HG02970 (cell line): ENCODE results near the gene RBM19.
"Not testable (repeated sequence)": the region's sequence is repeated elsewhere in the genome, so short reads cannot be mapped to it uniquely, and the experiment has no call there.

Experiments used
- ATAC-seq: cut with Tn5 transposase; IDR thresholded peaks from one replicate; pipeline ENCODE4 v1.9.1; 2021; ENCODE audit warnings: mild to moderate bottlenecking, moderate library complexity, moderate number of reproducible peaks; ENCODE audit not compliant: unreplicated experiment, low FRiP score

RBM19 gene

GRCh38 chr12:113906411-113907200 is 59.5 kb downstream of the RBM19 start:
- no peak for ATAC-seq

- no peak for ATAC-seq
Measured at GRCh38 chr12:113905829-113906228, 60.3 kb downstream of the RBM19 start.

GRCh38 chr12:113903381-113903863 is 62.7 kb downstream of the RBM19 start:
- no peak for ATAC-seq

GRCh38 chr12:113901319-113901718 is 64.8 kb downstream of the RBM19 start:
- not testable (repeated sequence) for ATAC-seq

- no peak for ATAC-seq
Measured at GRCh38 chr12:113900716-113901115, 65.4 kb downstream of the RBM19 start.

GRCh38 chr12:113899561-113900471 is 66.3 kb downstream of the RBM19 start:
- ATAC-seq = no peak

- ATAC-seq = no peak
Measured at GRCh38 chr12:113899042-113899560, 67.0 kb downstream of the RBM19 start.

- no peak for ATAC-seq
Measured at GRCh38 chr12:113898466-113898865, 67.7 kb downstream of the RBM19 start.

GRCh38 chr12:113897406-113897805 is 68.7 kb downstream of the RBM19 start:
- no peak for ATAC-seq

GRCh38 chr12:113896841-113897240 is 69.3 kb downstream of the RBM19 start:
- ATAC-seq = no peak

GRCh38 chr12:113896194-113896593 is 69.9 kb downstream of the RBM19 start:
- ATAC-seq = no peak

- no peak for ATAC-seq
Measured at GRCh38 chr12:113895176-113895575, 70.9 kb downstream of the RBM19 start.

- ATAC-seq = no peak
Measured at GRCh38 chr12:113894697-113895096, 71.4 kb downstream of the RBM19 start.

GRCh38 chr12:113893221-113893620 is 72.9 kb downstream of the RBM19 start:
- ATAC-seq = no peak

GRCh38 chr12:113892556-113892955 is 73.6 kb downstream of the RBM19 start:
- no peak for ATAC-seq

- ATAC-seq = no peak
Measured at GRCh38 chr12:113891739-113892520, 74.2 kb downstream of the RBM19 start.

GRCh38 chr12:113891167-113891692 is 74.9 kb downstream of the RBM19 start:
- no peak for ATAC-seq

- ATAC-seq = no peak
Measured at GRCh38 chr12:113889891-113890581, 76.1 kb downstream of the RBM19 start.

- ATAC-seq = no peak
Measured at GRCh38 chr12:113889076-113889475, 77.0 kb downstream of the RBM19 start.
